Transverse colon (tissue), 4 donors: Measurements from ENCODE around the gene CALHM6.

Experiments used
- CTCF ChIP-seq, 5 experiments: fragments of 200-600 bp in 3 of 5; fragments of 450-650 bp in 2 of 5; sonication (generic) in 3 of 5; IDR thresholded peaks; 1 replicate in 2 of 5; 2 replicates in 3 of 5; pipeline ENCODE4 v1.5.1; 2016 to 2017; ENCODE audit warnings: antibody characterized with exemption in 5 of 5, inconsistent platforms in 3 of 5, mild to moderate bottlenecking in 2 of 5, moderate library complexity in 1 of 5
- EP300 ChIP-seq: sonication (generic); formaldehyde crosslinking; IDR thresholded peaks from one replicate; pipeline ENCODE4 v1.6.1; 2017; ENCODE audit warnings: antibody characterized with exemption, low read depth
- POLR2A ChIP-seq: fragments of 450-650 bp; IDR thresholded peaks from one replicate; pipeline ENCODE4 v1.6.1; 2016; ENCODE audit warnings: antibody characterized with exemption, mild to moderate bottlenecking, moderate library complexity
- POLR2AphosphoS5 ChIP-seq, 3 donors: sonication (generic); formaldehyde crosslinking; IDR thresholded peaks; one replicate each; pipeline ENCODE4 v1.6.1; 2016; ENCODE audit warnings: antibody characterized with exemption in 3 of 3

DNA sequence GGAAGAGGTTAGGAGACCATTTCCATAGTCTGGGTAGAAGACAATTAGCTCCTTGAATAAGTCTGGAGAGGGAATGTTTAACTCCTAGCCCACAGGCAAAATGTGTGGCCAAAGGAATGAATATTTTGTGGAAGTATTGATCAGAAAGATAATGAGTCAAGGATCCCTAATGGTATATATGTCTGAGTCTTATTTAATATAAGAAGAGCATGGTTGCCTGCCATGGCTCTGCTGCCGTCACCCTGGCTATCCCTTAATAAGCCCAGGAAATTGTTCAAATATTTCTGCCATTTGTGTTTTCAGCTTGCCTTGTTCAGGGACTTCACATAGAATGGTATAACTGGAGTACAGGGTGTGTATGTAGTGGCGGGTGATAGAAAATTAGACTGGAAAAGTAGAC is 18.1 kb upstream of the CALHM6 start:
- no peak for TF ChIP-seq CTCF (IDR thresholded peaks at IDR 0.05)
- no peak for TF ChIP-seq POLR2AphosphoS5 (IDR thresholded peaks at IDR 0.05)
- no peak for TF ChIP-seq EP300
- no peak for TF ChIP-seq POLR2A
